Heart left ventricle (tissue), 16 donors: ENCODE data around the gene LIN28A. TPM values are rescaled to one million over a fixed set of nuclear protein-coding genes. Genes with fewer than 3 reads are reported as not detected.

Source experiments
- ATAC-seq, 4 donors: fragments of 200-7000 bp; cut with Tn5 transposase; one replicate each; pipeline ENCODE4 v1.9.1; 2020 to 2022; ENCODE audit warnings: moderate library complexity in 4 of 4, mild to moderate bottlenecking in 3 of 4, moderate number of reproducible peaks in 1 of 4
- DNase-seq, 5 donors: peaks; one replicate each; pipeline ENCODE4 v3.0.0-alpha.2; 2020
- H3K27ac ChIP-seq, 12 donors: fragments of 200-600 bp; sonication (generic) in 4 of 12; one replicate each; pipeline versions ENCODE4 v1.5.0 to v1.8.0; 2016 to 2022; ENCODE audit warnings: mild to moderate bottlenecking in 2 of 12
- H3K27me3 ChIP-seq, 9 donors: fragments of 200-600 bp; sonication (generic) in 2 of 9; one replicate each; pipeline versions ENCODE4 v1.5.1 to v1.8.0; 2016 to 2022; ENCODE audit warnings: mild to moderate bottlenecking in 3 of 9
- H3K36me3 ChIP-seq, 9 donors: fragments of 200-600 bp; sonication (generic) in 2 of 9; one replicate each; pipeline versions ENCODE4 v1.5.0 to v1.8.0; 2018 to 2022; ENCODE audit warnings: mild to moderate bottlenecking in 2 of 9
- H3K4me1 ChIP-seq, 12 donors: fragments of 200-600 bp; sonication (generic) in 4 of 12; one replicate each; pipeline versions ENCODE4 v1.5.0 to v1.8.0; 2016 to 2022; ENCODE audit warnings: mild to moderate bottlenecking in 3 of 12
- H3K4me3 ChIP-seq, 12 donors: fragments of 200-600 bp; sonication (generic) in 4 of 12; one replicate each; pipeline versions ENCODE4 v1.5.0 to v1.8.0; 2017 to 2022; ENCODE audit warnings: mild to moderate bottlenecking in 9 of 12, moderate library complexity in 4 of 12
- H3K9me3 ChIP-seq, 12 donors: fragments of 200-600 bp; sonication (generic) in 4 of 12; one replicate each; pipeline versions ENCODE4 v1.5.0 to v1.8.0; 2016 to 2022; ENCODE audit warnings: mild to moderate bottlenecking in 1 of 12
- POLR2A ChIP-seq, 2 donors: fragments of 450-650 bp; IDR thresholded peaks; one replicate each; pipeline ENCODE4 v1.6.1; 2017; ENCODE audit warnings: antibody characterized with exemption in 2 of 2, mild to moderate bottlenecking in 2 of 2, moderate library complexity in 2 of 2
- WGBS, 4 donors: extraction: QIAGEN DNeasy Blood & Tissue Kit in 2 of 4; methylation state at CpG; one replicate each; pipeline versions ENCODE4 v1.1.5 to v1.1.7; 2013 to 2018; 5-methylcytosine and 5-hydroxymethylcytosine counted together
- intact Hi-C, 10 donors: fragments of 100-400 bp; cut with DNase I; formaldehyde crosslinking; loops; one replicate each; pipeline versions ENCODE4 v1.11.1 to v1.14.2; 2022
- polyA plus RNA-seq, 2 donors: library from polyadenylated mRNA; stranded (reverse); fragments of 200-250 nt; gene quantifications; one replicate each; pipeline ENCODE4 v1.2.3, GENCODE V29; 2013
- total RNA-seq, 9 donors: library from RNA; depleted of rRNA in 2 of 9; stranded (reverse); fragments of >200 nt in 2 of 9; fragmentation: NEBNext Ultra II Directional in 3 of 9; extraction: Animal tissue kit (Norgen Biotek cat#: 25700) in 3 of 9; gene quantifications; one replicate each; pipeline versions ENCODE4 v1.1.0 to v1.2.4, GENCODE V29; 2016 to 2023
- TF ChIP-seq, protein P1 (sequence below), 12 donors: fragments of 200-600 bp; sonication (generic) in 4 of 12; IDR thresholded peaks; one replicate each; pipeline versions ENCODE4 v1.5.0 to v1.8.0; 2018 to 2022; ENCODE audit warnings: antibody characterized with exemption in 12 of 12, mild to moderate bottlenecking in 5 of 12
- donor health status: ischemic (EF 13 %, LVEDD 7.1; RV severe dilation, severe dysfunction).
- donor health status: healthy with polysubstance abuse.
- donor health status: DM: no; HTN: yes; CAD: no.
- donor health status: DM: no; HTN: no; CAD: no.
- donor health status: ischemic (EF 25% LVEDD 6.9; RV normal size, moderate dysfunction).
- donor health status: ischemic (EF 25% LVEDD 5.7; RV mildly dilated, moderate dysfunction).
- donor health status: healthy.
- donor health status: DM: yes; HTN: yes; CAD: no.
- donor health status: ischemic (EF 35%, LVEDD 5.7; RV mildly dilated, moderate dysfunction).
- donor health status: nonischemic (EF 11% LVEDD 7.7; RV severe dilation, severe dysfunction).
- donor health status: DM: yes; HTN: yes; CAD: no.
- donor health status: PGD.
- donor health status: ischemic (EF 29% LVEDD 5.4; RV normal size, mild dysfunction).
- donor health status: nonischemic (EF 23%, LVEDD 6.1; RV moderate dilation, normal function).

LIN28A gene
- total and polyA plus RNA-seq, 11 donors = 0.15 TPM; not detected in 10

DNA sequence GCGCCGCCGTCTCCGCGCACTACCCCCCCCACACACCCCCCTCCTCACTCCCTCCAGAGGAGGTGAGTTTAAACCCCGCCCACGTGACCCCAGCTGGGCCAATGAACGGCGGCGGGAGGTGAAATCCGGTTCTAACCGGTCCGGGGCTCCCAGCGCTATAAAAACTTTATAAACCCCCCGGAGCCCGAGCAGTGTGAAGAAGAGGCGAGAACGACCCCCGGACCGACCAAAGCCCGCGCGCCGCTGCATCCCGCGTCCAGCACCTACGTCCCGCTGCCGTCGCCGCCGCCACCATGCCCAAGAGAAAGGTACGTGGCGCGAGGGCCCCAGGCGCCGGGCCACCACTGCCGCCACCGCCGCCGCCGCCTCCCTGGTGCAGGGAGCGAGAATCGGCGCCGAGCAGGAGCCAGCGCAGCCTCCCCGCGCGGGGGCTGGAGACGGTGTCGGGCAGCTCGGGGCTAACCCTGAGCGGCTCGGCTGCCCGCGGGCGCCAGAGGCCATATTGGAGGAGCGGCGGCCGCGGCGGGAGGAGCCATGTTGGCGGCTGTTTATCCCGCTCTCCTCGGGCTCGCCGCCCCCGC is 61.8 kb downstream of the LIN28A start, which contains the start of gene HMGN2:
Gene HMGN2, plus strand, starts transcription at position 121 of the 581 bp plus-strand sequence. Its CDS starts 173 bp downstream, at position 294.
- peak; percentile 91 to 94 (median 92) for DNase-seq
- intact Hi-C loops = loop anchor here in 3 of 10 donors (2.0 to 5.0 kb wide), 3 partner anchors 28 to 40 kb away; partner anchors contain the start of gene DHDDS (in 2 of the 3)
- Histone ChIP-seq H3K9me3 (no peaks in the 10 kb centered on the region), H3K27me3 (no peaks in the 10 kb centered on the region), H3K27ac (peak within 1 kb of the TSS; percentile 92 to 100 (median 100)), H3K36me3 (peaks cover 0 to 61% (median 54%) of the 10 kb centered on the region in 9 donors), H3K4me1 (peaks cover 0 to 41% (median 33%) of the 10 kb centered on the region in 12 donors), H3K4me3 (peak within 1 kb of the TSS; percentile 61 to 100 (median 92))
- TF ChIP-seq, protein P1, sequence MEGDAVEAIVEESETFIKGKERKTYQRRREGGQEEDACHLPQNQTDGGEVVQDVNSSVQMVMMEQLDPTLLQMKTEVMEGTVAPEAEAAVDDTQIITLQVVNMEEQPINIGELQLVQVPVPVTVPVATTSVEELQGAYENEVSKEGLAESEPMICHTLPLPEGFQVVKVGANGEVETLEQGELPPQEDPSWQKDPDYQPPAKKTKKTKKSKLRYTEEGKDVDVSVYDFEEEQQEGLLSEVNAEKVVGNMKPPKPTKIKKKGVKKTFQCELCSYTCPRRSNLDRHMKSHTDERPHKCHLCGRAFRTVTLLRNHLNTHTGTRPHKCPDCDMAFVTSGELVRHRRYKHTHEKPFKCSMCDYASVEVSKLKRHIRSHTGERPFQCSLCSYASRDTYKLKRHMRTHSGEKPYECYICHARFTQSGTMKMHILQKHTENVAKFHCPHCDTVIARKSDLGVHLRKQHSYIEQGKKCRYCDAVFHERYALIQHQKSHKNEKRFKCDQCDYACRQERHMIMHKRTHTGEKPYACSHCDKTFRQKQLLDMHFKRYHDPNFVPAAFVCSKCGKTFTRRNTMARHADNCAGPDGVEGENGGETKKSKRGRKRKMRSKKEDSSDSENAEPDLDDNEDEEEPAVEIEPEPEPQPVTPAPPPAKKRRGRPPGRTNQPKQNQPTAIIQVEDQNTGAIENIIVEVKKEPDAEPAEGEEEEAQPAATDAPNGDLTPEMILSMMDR (IDR thresholded peaks at IDR 0.05) = no peak
- peak; percentile 31 to 45 for TF ChIP-seq POLR2A (IDR thresholded peaks at IDR 0.05)
- 1% methylated on average over 36 to 69 of the region's 69 CpGs for WGBS, 4 donors
- peak; percentile 70 to 83 (median 82) for ATAC-seq

DNA sequence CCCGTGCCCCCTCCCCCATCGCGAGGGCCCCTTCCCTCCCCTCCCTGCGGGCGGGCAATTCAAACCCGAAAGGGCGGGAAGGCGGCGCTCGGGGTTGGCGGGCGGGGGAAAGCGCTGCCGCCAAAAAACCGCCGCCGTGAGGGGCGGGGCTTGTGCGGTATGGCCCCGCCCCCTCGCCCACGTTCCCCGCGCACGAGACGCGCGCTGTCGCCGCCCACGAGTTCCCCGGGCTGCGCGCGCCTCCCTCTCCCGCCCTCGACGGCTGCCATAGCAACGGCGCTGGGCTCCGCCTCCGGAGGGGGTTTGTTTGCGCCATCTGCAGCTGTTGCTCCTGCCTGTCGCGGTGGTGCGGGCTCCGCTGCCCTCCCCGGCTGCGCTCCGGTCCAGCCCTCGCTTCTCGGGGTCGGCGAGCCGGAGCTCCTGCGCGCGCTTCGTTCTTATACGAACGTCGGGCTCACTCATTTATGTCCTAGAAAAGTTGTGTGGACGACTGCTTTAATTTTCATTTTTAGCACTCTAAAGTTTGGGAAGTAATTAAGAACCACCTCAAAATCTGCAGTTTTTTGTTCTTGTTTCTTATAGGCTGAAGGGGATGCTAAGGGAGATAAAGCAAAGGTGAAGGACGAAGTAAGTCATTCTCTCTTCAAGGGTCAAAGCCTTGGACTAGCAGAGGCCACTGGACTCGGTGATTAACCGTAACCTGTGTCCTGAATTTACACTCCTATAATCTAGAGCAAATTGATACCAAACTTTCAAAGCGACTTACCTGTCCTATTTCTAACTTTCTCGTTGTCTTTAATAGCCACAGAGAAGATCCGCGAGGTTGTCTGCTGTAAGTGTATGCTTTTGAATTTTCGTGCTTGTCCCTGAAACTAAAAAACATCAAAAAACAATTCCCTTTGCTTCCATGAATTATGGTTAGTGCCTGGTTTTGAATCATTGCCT is 62.6 kb downstream of the LIN28A start:
- intact Hi-C loops = loop anchor here in 3 of 10 donors (2.0 to 5.0 kb wide), 3 partner anchors 28 to 41 kb away; partner anchors contain the start of gene DHDDS (in 2 of the 3)
- Histone ChIP-seq H3K4me1 (peaks cover 0 to 41% (median 33%) of the 10 kb centered on the region in 12 donors), H3K27ac (peak overlapping the region; percentile 92 to 100 (median 100))

DNA sequence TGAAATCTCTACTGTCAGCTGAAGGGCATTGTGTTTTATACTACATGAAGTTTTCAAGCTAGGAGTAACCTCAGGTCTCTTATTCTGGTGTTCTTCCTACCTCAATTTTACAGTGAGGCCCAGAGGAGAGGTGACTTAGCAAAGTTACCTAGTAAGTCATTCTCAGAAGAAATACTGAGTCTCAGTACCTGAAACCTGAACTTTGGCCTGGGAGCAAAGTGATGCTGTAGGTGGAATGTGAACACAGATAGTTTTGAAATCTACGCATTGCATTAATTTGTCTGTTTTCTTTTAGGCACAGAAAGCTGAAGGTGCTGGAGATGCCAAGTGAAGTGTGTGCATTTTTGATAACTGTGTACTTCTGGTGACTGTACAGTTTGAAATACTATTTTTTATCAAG is 64.2 kb downstream of the LIN28A start:
- WGBS, 4 donors = 92 to 98% (median 97%) methylated on average over 1 of the region's 1 CpG
- peaks cover 0 to 59% (median 54%) of the 10 kb centered on the region in 9 donors for H3K36me3 ChIP-seq
- H3K9me3 ChIP-seq = no peaks in the 10 kb centered on the region
- DNase-seq (no peak), ATAC-seq (no peak)
- no peaks in the 10 kb centered on the region for H3K27me3 ChIP-seq
- no peak overlapping the region for H3K27ac ChIP-seq
- intact Hi-C loops = loop anchor here in 1 of 10 donors (5.0 kb wide), 1 partner anchor 43 kb away; the partner anchor contains the start of gene DHDDS
- TF ChIP-seq, protein P1 (IDR thresholded peaks at IDR 0.05) = no peak
- no peak for TF ChIP-seq POLR2A (IDR thresholded peaks at IDR 0.05)
- no peak overlapping the region for H3K4me3 ChIP-seq
- H3K4me1 ChIP-seq = peaks cover 0 to 38% (median 31%) of the 10 kb centered on the region in 12 donors

More for the DNA sequence above, 62.6 kb downstream of the LIN28A start:
- DNase-seq (peak; percentile 96 to 99 (median 97)), ATAC-seq (peak; percentile 84 to 89 (median 85))
- TF ChIP-seq POLR2A (IDR thresholded peaks at IDR 0.05) = peak in 1 of 2 donors; percentile 43
- TF ChIP-seq, protein P1 (IDR thresholded peaks at IDR 0.05) = no peak
- H3K36me3 ChIP-seq = peaks cover 0 to 61% (median 54%) of the 10 kb centered on the region in 9 donors
- no peaks in the 10 kb centered on the region for H3K9me3 ChIP-seq
- H3K27me3 ChIP-seq = no peaks in the 10 kb centered on the region
- 5 to 8% (median 6%) methylated on average over 49 to 71 of the region's 71 CpGs for WGBS, 4 donors
- H3K4me3 ChIP-seq = peak overlapping the region; percentile 61 to 100 (median 92)
